Stimulated activated CD8-positive, alpha-beta memory T cell treated with anti-CD3 and anti-CD28 coated beads, Interleukin-15, amount 100 ng/mL, for 48 hours (primary cell): ENCODE data around the gene ACSS1.

Source experiments
- DNase-seq, 2 donors: peaks; one replicate each; pipeline ENCODE4 v3.0.0-alpha.2; 2020; ENCODE audit warnings: low read depth in 2 of 2

The ACSS1 gene

DNA sequence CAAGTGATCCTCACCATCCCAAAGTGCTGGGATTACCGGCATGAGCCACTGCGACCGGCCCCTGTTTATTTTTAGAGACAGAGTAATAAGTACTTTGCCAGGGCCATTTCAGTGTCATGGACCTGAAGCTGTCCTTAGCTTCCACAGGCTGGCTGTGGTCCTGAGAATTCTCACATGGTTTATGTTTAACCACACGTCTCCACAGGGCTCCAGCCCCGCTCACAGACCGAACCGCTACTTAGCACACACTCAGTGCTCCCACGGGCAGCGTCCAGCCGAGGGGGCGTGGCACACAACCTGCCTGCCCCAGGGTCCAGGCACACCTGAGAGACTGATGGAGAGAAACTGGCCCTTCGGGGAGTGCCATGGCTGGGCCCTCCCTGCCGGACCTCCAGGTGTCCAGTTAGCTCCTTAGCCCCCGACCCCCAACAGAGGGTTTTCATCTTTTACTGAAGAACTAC lies 11.7 kb downstream of the ACSS1 start:
- DNase-seq: no peak

DNA sequence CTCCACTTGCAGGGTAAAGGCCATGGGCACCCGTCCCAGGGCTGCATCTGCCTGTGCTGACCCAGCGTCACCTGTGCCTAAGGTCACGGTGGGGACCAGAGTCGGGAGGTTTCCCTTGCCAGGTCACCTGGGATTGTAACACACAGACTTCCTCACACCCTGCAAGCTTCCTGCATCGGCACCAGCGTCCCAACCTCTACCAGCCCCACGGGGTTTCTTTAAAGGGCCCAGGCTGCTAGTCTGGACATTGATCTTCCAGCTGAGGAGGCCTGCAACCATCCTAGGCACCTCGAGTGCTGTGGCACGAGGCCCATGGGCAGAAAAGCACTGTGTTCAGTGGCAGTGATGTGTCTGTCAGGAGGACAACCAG lies 12.6 kb downstream of the ACSS1 start:
- DNase-seq: no peak

DNA sequence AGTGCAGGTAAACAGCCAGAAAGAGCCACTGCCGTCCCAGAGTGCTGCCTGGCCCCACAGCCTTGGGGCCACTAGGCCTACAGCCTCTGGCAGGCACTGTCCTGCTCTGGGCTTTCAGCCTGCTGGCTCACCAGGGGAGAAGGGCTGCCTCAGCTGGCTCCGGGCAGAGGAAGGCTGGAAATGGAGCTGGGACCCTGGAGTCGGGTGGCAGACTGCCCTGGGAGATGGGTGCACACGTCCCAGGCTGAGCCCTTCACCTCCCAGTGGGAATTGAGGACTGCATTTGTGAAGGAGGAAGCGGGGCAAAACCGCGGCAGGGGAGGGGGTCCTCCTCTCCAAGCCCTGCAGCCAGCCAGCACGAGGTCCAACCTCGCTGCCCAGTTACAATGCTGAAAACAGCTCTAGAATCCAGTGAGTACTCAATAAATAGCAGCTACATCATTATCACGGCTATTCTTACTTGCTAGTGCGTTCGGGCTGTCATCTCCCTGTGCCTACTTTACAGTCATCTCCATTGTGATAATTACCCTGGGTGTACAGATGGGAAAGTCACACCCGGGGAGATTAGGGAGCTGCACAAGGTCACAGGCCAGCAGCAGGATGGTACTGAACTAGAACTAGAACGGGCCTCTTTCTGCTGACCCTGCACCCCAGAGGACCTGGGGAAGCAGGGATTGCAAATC lies 13.1 kb downstream of the ACSS1 start:
- no peak for DNase-seq

DNA sequence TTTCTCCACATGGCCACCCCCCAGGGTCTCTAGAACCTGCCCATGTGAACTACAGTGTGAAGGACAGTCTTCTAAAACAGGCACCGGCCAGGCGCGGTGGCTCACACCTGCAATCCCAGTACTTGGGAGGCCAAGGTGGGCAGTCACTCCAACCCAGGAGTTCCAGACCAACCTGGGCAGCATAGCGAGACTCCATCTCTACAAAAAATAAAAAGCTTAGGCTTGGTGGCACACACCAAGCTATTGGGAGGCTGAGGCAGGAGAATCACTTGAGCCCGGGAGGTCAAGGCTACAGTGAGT lies 13.7 kb downstream of the ACSS1 start:
- no peak for DNase-seq

DNA sequence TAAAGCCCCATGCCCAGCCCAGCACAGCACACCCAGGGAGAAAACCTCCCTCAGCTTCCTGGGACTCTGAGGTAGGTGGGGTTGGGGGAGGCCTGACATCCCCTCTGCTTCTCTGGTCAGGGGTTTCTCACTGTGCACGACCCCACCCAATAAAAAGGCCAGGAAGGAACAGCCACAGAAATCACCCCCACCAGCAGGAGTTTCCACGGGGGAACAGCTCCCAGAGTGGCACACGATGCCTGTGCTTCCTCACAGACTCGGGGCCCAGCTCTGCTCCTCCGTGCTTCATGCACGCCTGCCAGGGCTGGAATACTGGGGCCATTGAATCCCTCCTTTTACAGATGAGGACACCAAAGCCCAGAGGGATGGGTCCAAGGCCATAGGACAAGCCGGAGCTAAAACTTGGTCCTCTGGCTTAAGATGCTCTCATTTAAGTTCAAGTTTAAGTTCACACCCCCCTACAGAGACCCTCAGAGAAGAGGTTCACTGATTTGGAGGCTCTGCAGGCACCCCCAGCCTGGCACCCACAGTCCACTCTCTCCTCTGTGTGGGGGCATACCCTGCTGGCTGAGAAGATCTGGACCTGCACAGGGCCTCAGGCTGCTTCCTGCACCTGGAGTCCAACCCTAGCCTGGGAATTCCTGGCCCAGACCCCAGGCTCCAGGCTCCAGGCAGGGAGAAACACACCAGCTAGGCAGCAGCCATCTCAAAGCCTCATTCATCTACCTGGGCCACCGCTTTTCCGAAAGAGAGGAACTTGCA lies 14.3 kb downstream of the ACSS1 start:
- no peak for DNase-seq

DNA sequence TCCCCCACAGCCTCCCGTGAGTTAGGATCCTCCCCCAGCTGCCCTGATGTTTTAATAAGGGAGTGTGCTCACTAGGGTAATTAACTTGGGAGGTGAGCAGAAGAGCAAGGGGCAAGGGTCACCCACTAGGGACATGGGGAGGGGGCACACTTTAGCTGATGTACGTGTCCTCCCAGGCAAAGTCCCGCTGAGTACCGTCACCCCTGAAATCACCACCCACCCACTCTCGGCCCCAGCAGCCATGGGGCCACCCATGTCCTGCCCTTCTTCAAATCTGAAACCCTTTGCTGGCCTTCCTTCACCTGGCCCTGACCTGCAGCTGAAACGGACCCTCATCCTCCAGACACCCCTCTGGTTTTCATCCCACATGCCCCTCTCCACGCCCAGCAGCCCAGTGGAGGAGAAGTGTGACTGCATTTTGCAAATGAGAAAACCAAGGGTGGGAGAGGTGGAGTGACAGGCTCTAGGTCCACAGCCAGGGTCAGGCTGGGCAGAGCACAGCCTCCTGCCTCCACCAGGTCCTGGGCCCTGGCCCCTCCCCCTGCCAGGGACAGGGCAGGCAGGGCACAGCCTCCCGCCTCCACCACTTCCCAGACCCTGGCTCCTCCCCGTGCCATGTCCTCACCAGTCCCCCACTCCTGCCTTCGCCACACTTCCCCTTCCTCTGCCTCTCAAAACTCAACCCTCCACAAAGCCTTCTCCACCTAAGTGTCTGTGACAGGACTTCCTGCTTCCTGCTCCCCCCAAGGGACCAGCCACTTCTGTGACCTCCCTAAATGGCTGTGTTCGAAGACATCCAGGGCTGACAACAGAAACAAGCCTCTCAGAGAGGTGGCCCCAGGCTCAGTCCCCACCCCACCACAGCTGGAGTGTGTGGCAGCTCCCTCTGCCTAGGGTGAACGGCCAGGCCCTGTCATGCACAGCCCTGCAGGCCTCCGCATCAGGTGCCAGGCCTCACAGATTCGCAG lies 15.1 kb downstream of the ACSS1 start:
- DNase-seq: peak; percentile 9 to 11

DNA sequence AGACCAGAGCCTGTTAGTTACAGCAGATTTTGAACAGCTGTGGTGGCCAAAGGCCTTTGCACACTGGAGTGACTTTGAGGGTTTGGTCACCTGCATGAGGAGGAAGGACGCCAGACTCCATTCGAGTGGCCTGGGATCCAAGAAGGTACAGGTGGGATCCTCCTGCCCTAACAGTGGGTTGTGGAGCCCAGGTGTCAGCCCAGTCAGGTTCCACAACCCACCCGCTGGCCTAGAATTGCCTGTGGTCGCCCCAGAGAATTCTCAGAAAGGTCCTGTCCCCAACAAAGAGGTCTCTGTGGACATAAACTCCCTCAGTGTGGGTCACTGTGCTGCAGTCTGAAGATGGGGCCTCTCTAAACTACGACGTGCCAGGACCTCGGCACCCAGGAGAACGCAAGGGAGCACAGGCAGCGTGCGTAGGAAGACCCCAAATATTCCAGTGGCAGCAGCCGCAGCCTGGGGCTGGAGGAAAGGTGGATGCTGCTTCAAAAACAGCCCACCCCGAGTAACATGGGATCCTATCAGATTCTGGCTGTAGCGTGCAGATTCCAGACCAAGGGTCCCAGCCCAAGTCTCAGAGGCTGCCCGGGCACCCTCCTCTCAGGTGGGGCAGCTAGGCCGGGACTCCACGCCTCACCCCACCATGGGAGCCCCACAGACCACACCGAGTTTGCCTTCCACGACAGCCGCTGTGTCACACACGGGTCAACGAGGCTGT lies 16.0 kb downstream of the ACSS1 start:
- no peak for DNase-seq

DNA sequence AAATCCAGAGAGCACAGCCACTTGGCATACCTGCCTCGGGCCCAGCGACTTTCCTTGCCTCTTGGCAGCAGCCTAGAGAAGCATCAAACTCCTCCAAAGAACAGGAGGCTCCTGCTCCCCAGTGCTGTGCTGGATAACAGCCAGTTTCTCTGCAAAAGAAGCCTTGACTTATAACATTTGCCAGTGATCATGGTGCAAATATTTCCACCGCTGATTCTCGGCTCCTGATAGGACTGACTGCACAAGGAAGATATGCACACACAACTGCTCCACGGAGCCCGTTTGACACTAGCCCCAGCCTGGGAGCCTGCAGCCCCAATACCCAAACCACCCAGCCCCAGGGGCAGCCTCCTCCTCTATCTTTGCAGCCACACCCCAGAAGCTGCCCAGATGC lies 17.5 kb downstream of the ACSS1 start:
- no peak for DNase-seq

DNA sequence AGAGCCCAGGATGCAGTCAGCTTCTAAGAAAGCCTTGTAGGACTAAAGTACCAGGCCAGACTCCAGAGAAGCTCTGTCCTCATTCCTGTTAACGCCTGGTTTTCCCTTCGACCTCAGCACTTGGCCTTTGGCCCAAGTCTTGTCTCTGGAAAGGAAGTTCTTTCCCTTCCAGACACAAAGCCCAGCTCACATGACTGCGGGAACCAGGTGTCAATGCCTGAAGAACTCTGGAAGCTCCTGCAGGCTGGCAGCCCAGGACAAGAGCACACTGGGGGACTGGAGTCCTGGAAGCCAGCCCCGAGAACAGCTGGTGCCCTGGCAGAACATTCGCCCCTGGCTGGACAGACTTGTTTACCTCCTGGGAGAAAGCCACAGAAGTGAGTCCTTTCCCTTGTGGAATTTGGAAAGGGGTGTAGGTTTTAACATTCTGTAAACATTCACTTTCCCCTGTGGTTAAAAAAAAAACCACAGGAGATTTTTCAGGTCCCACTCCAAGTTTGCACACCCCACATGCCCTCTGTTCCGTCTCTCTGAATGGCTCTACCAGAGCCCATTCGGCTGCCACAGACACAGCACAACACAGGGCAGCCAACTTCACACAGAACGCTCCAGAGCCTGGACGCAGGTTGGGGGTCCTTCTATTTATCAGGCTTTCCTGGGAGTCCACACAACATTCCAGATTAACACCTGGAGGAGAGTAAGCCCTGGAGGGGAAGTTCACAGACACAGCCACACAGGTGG lies 18.1 kb downstream of the ACSS1 start:
- DNase-seq: no peak

DNA sequence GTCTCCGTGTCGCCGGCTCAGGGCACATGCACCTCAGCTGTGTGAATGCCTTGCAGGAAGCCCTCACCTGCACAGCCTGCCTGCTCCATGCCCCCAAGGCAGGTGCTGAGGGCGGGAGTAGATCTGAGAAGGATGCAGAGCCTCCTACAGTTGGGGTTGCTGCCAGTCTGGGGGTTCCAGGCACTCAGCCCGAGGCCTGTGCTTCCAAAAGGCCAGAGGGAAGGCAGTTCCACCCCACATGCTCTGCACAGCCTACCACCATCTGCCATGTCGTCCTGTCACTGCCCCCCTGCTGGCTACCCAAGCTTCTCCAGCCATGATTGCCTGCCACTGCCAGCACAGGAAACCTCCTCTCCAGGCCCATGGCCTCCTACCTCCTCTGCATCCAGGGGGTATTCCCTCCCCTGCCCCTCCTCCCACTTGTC lies 19.3 kb downstream of the ACSS1 start:
- DNase-seq: no peak

DNA sequence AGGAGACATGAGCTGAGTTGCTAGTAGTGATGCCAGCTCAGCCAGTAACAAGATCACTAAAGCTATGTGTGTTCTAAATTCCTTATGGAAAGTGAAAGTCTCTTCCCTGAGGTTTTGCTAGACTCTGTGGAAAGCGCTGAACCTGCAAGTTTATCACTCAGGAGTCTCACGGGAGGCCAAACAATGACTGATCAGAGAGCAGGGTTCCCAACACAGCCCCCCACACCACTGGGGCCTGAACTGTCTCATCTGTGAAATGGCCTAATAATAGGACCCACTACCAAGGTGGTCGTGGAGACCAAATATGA lies 19.9 kb downstream of the ACSS1 start:
- no peak for DNase-seq

DNA sequence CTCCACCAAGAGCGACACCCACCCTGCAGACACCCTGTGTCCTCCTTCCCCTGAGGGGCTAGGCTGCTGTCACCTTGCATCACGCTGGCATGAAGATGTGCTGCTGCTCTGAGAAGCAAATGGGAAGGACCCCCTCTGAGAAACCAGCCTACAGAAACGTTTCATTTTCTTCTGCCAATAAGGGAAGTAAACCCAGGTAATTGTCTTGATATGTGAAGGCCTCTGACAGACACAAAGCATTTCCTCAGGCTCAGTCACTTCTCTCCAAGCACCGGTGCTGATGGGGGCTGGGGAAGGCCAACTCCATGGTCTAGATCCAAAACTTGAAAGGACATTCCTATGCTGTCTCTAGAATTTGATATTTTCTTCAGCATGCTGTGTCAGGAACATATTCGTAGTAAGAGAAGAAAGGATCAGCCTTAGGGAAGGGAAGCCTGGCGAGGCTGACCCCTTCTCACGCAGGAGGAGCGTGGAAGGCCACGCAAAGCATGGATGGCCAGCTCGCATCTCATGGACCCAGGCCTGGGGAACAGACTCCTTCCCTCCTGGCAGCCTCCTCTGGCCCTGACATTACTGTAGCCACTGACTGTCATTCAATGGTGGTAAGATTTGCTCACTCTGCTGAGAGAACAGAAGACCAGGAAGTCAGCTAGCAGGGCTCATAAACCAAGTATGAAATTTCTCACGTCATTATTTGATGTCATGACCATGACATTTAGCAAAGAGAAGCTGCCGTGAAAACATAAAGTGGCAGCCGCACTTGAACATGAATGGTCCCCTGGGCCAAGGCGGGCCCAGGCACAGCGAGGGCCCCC lies 20.4 kb downstream of the ACSS1 start:
- no peak for DNase-seq

DNA sequence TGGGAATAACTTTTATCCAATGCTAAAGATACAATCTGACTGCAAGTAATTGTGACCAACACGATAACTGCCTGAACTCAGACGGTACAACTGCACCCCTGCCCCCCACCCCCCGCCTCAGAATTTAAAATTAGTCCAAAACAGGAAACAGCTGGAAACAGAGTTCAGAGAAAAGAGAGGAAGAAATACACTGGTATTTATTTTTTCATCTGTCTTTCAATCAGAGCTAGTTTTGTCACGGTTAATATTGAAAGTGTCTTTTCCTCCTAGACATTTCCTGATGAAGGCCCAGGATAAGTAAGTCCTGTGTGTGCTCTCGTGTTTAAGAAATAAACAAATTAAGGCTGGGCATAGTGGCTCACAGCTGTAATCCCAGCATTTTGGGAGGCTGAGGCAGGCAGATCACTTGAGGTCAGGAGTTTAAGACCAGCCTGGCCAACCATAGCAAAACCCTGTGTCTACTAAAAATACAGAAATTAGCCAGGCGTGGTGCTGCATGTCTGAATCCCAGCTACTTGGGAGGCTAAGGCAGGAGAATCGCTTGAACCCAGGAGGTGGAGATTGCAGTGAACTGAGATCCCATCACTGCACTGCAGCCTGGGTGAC lies 21.5 kb downstream of the ACSS1 start:
- no peak for DNase-seq

DNA sequence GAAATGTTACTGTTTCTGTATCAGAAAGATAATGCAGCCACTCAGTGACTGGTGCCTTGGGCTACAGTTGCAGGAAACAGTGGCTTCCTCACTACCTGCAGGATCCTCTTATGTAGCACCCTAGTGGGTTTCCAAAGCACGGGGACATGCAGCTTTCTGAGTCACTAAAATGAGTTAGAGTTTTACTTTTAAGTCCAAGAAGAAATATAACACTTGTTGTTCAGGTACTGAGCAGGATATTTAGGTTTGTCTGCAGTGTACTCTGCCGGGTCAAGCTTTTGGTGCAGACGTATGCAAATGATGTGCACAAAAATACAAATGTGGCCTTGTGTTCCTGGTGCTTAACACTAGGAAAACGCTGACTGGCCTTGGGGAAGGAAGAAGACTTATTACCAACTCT lies 22.0 kb downstream of the ACSS1 start:
- no peak for DNase-seq

DNA sequence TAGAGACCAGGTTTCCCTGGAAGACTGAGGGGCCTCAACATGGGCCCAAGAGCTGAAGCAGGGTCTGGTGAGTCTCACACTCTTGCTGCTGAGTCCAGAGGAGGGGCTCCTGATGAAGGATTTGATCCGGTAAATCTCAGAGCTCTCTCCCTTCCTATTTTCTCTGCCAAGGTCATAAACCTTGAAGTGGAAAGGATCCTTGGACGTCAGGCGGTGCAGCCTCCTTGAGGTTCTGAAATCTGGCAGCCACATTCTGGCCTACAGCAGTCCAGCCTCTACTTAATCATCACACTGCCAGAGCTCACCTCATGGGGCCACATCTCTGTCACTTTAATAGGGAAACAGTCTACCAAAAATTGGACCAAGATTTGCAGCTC lies 24.0 kb downstream of the ACSS1 start:
- no peak for DNase-seq

DNA sequence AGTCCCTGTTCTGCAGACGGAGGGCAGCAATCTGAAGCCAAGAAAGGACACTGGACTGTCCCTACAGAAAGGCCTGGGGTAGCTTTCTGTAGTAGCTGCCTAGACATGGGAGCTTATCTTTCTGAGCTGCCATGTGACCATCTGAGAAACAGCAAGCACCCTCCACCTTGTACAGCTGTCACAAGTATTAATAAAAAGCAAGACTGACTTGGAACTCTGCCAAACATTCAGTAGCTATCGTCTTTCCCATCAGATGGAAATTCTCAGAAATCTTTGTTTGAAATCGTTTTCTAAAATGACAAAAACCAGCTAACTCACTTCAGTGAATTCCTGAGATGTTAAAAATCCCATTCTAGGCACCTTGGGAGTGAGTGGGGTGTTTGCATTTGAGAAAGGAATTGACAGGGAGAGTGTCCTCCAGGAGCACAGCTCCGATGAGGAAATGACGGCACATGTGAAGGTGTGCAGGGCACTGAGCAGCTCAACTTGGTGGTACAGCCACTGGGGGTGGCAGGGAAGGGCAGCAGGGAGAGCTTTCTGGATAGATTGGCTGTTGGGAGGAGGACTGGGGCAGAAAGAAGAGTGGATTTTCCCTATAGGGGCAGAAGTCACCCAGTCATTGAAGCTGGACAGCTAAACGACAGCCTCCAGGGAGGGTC lies 24.5 kb downstream of the ACSS1 start:
- DNase-seq: no peak

DNA sequence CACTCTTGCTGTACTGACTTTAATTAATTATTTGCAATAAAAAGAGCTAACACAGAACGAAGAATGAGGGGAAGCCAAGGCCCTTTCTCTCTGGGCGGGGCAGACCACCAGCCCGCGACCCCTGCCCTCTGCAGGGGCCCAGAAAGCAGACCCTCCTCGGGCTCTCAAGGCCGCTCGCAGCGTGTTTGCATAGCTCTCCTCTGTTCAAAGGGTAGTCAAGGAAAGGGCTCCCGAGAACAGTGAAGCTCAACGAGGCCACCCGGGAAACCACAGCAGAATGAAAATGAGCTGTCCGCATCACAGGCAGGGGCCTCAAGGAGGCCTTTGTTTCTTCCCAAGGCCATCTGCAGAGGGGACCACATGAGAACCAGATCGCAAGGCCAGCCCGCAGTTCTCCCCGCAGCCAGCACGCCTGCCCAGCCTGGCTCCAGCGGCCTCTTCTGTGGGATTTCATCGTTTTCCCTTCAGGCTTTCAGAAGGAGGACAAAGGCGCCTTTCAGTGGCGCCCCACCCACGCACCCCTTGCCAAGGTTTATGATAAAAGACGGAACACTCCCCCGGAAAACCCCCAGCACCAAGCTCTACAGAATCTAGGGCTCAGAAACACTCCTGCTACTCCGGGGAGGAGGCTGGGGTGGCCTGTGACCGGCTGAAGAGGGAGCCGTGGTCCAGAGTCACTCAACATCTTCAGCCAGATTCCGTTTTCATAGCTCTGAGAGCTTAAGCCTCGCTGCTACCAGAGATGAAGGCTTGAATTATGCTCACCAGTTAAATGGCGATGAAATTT lies 25.3 kb downstream of the ACSS1 start:
- no peak for DNase-seq

DNA sequence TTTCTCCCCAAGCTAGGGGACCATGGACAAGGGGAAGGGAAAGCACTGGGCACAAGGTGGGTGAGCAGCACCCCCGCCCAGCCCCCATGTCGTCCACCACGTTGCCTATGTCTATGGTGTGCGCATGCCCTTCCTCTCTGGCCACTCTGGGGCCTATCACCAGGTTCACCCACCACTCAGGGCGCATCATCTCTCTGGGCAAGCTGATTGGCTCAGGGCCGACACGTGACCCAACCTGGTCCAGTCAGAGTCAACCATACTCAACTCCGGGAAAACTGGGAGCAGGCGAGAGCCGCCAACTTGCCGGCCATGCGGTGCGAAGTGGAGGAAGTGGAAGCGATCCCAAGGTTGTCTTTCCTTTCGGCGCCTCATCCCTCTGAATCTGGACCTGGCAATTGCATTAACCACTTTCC lies 25.9 kb downstream of the ACSS1 start:
- no peak for DNase-seq

DNA sequence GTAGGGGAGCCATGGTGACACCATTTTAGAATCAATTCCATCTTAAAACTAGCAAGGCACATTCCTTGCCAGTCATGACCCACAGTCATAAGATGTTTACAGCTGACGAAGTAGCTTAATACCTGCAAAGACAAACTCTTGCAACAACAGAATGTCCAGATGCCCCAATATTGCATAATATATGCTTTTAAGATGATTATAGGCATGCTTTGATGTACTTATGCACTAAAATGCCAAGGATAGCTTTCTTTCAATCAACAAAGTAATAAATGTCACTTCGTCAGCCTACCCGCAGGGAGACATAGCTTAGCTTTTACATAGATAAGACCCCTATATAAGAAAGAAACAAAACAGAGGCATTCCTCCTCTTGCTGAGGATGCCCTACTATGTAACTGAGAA lies 26.7 kb downstream of the ACSS1 start:
- no peak for DNase-seq
